ENCODE data around the gene ZNF579.
"Not testable (repeated sequence)": the region's sequence is repeated elsewhere in the genome, so short reads cannot be mapped to it uniquely, and the experiment has no call there.

The ZNF579 gene

GRCh38 chr19:55592391-55593090 lies 11.9 kb upstream of the ZNF579 start:
- DNase-seq: no peak

- no peak for DNase-seq
Measured at GRCh38 chr19:55591555-55591954, 10.9 kb upstream of the ZNF579 start.

- DNase-seq: no peak
Measured at GRCh38 chr19:55590617-55591016, 10.0 kb upstream of the ZNF579 start.

- no peak for DNase-seq
Measured at GRCh38 chr19:55590109-55590508, 9.5 kb upstream of the ZNF579 start.

GRCh38 chr19:55588738-55589137 lies 8.1 kb upstream of the ZNF579 start:
- DNase-seq: no peak

- peak; percentile 94 for DNase-seq
Measured at GRCh38 chr19:55586976-55587668, 6.5 kb upstream of the ZNF579 start.

- peak; percentile 94 for DNase-seq
Measured at GRCh38 chr19:55585658-55586339, 5.2 kb upstream of the ZNF579 start.

- no peak for DNase-seq
Measured at GRCh38 chr19:55584871-55585270, 4.2 kb upstream of the ZNF579 start.

GRCh38 chr19:55583897-55584296 lies 3.2 kb upstream of the ZNF579 start:
- DNase-seq: not testable (repeated sequence)

- not testable (repeated sequence) for DNase-seq
Measured at GRCh38 chr19:55582284-55582683, 1.6 kb upstream of the ZNF579 start.

- DNase-seq: no peak
Measured at GRCh38 chr19:55581823-55582223, 1.2 kb upstream of the ZNF579 start.

- DNase-seq: no peak
Measured at GRCh38 chr19:55581145-55581822, 636 bp upstream of the ZNF579 start.

- DNase-seq: peak; percentile 22
Measured at GRCh38 chr19:55579766-55580621, 654 bp downstream of the ZNF579 start.

GRCh38 chr19:55578761-55579747 lies 1.6 kb downstream of the ZNF579 start:
- no peak for DNase-seq

- no peak for DNase-seq
Measured at GRCh38 chr19:55578031-55578760, 2.5 kb downstream of the ZNF579 start.

GRCh38 chr19:55576746-55577145 lies 3.9 kb downstream of the ZNF579 start:
- no peak for DNase-seq

GRCh38 chr19:55573929-55574328 lies 6.7 kb downstream of the ZNF579 start:
- DNase-seq: not testable (repeated sequence)

GRCh38 chr19:55569477-55569876 lies 11.2 kb downstream of the ZNF579 start:
- DNase-seq: not testable (repeated sequence)

- DNase-seq: no peak
Measured at GRCh38 chr19:55567708-55568328, 12.8 kb downstream of the ZNF579 start.

GRCh38 chr19:55566823-55567222 lies 13.8 kb downstream of the ZNF579 start:
- no peak for DNase-seq

Measured in NCI-H2171 treated with DMSO at 0.1 percent for 48 hours (cell line).